Measurements from ENCODE around the gene CCDC73.

Gene CCDC73

GRCh38 chr11:32658639-32659406, 135.6 kb downstream of the CCDC73 start:
- FAIRE-seq (no peak), DNase-seq (ENCODE audit: insufficient read length, low spot score) (no peak)
- TF ChIP-seq, protein P1, sequence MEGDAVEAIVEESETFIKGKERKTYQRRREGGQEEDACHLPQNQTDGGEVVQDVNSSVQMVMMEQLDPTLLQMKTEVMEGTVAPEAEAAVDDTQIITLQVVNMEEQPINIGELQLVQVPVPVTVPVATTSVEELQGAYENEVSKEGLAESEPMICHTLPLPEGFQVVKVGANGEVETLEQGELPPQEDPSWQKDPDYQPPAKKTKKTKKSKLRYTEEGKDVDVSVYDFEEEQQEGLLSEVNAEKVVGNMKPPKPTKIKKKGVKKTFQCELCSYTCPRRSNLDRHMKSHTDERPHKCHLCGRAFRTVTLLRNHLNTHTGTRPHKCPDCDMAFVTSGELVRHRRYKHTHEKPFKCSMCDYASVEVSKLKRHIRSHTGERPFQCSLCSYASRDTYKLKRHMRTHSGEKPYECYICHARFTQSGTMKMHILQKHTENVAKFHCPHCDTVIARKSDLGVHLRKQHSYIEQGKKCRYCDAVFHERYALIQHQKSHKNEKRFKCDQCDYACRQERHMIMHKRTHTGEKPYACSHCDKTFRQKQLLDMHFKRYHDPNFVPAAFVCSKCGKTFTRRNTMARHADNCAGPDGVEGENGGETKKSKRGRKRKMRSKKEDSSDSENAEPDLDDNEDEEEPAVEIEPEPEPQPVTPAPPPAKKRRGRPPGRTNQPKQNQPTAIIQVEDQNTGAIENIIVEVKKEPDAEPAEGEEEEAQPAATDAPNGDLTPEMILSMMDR (IDR thresholded peaks at IDR 0.05; ENCODE audit: insufficient read depth, missing control alignments), result no peak

DNA sequence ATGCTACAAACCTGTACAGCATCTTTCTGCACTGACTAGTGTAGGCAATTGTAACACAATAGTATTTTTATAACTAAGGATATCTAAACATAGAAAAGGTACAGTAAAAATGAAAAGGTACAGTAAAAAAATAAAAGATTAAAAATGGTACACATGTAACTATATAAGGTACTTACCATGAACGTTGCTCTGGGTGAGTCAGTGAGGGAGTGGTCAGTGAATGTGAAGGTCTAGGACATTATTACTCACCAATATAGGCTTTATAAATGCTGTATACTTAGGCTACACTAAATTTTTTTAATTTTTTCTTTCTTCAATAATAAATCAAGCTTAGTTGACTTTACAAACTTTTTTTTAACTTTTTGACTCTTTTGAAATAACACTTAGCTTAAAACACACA, 150.9 kb downstream of the CCDC73 start:
- no peak for FAIRE-seq
- TF ChIP-seq, protein P1 (IDR thresholded peaks at IDR 0.05; ENCODE audit: insufficient read depth, missing control alignments), result no peak

GRCh38 chr11:32641361-32641760, 153.1 kb downstream of the CCDC73 start:
- DNase-seq (ENCODE audit: insufficient read length, low spot score), result no peak
- no peak for FAIRE-seq
- TF ChIP-seq, protein P1 (IDR thresholded peaks at IDR 0.05; ENCODE audit: insufficient read depth, missing control alignments), result no peak

More for the DNA sequence above, 150.9 kb downstream of the CCDC73 start:
- DNase-seq (ENCODE audit: insufficient read length, low spot score), result no peak

- TF ChIP-seq, protein P1 (IDR thresholded peaks at IDR 0.05; ENCODE audit: insufficient read depth, missing control alignments), result no peak
- DNase-seq (ENCODE audit: insufficient read length, low spot score) (no peak), FAIRE-seq (no peak)
These were observed 158.6 kb downstream of the CCDC73 start for GRCh38 chr11:32635819-32636218.

DNA sequence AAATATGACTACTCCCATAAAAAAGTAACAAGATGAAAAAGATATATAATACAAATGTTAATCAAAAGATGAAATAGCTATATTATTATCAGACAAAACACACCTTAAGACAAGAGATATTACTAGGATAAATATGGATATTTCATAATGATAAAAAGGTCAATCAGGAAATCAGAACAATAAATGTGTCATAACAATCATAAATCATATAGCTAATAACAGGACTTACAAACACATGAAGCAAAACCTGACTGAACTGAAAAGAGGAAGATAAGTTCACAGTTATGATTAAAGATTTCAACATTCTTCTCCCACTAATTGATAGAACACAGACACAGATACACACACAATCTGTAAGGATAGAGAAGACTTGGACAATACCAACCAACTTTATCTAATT, 163.6 kb downstream of the CCDC73 start:
- TF ChIP-seq, protein P1 (IDR thresholded peaks at IDR 0.05; ENCODE audit: insufficient read depth, missing control alignments), result no peak
- no peak for DNase-seq (ENCODE audit: insufficient read length, low spot score)
- FAIRE-seq, result no peak

GRCh38 chr11:32616903-32617302, 177.6 kb downstream of the CCDC73 start:
- DNase-seq (ENCODE audit: insufficient read length, low spot score) (no peak), FAIRE-seq (no peak)
- TF ChIP-seq, protein P1 (IDR thresholded peaks at IDR 0.05; ENCODE audit: insufficient read depth, missing control alignments), result no peak

GRCh38 chr11:32615422-32615821, 179.0 kb downstream of the CCDC73 start:
- no peak for DNase-seq (ENCODE audit: insufficient read length, low spot score)
- TF ChIP-seq, protein P1 (IDR thresholded peaks at IDR 0.05; ENCODE audit: insufficient read depth, missing control alignments), result peak; percentile 19
- no peak for FAIRE-seq

Measured in D721Med (cell line).